HepG2 (cell line): ENCODE data around the gene INO80C. TPM values are rescaled to one million over a fixed set of nuclear protein-coding genes. Genes with fewer than 3 reads are reported as not detected.
"Not testable (repeated sequence)": the region's sequence is repeated elsewhere in the genome, so short reads cannot be mapped to it uniquely, and the experiment has no call there.

Experiments
- ATAC-seq: fragments of 200-7000 bp; cut with Tn5 transposase; 3 replicates; pipeline ENCODE4 v1.9.1; 2020; ENCODE audit warnings: mild to moderate bottlenecking, moderate library complexity
- BruUV-seq: library from RNA; stranded (reverse); fragments of 400-500 nt; replicated peaks from 2 replicates; lab custom pipeline; 2021; lab: Mats Ljungman, UMichigan
- CTCF ChIA-PET: fragments of 300-600 bp; formaldehyde crosslinking; extraction: SDS; loops from one replicate; lab custom pipeline; 2021; ENCODE audit warnings: low total read pairs, inconsistent platforms, low intra/inter-chr PET ratio; lab: Yijun Ruan, JAX
- POLR2A ChIA-PET: fragments of 350-600 bp; sonication (Branson Sonifier 250); formaldehyde crosslinking; loops from one replicate; lab custom pipeline; 2020; ENCODE audit warnings: antibody characterized with exemption, inconsistent platforms; lab: Yijun Ruan, JAX
- DNase-seq: peaks from one replicate; pipeline ENCODE4 v3.0.0-alpha.2; 2015; ENCODE audit warnings: low spot score
- FAIRE-seq: peaks from 3 replicates; lab custom pipeline; 2011; peaks lifted over from hg19 to GRCh38; lab: Jason Lieb, UNC
- H2AFZ ChIP-seq: one replicate; pipeline ENCODE4 v1.6.1; 2011; ENCODE audit warnings: low read length, inconsistent platforms
- H3K27ac ChIP-seq: fragments of 300-600 bp; 3 replicates; pipeline ENCODE4 v1.8.0; 2011; ENCODE audit warnings: mixed run types, mild to moderate bottlenecking, mixed read lengths, low read length, inconsistent platforms; ENCODE audit not compliant: insufficient read depth; ENCODE audit errors: extremely low read length
- H3K27me3 ChIP-seq, 2 experiments: fragments of 200-600 bp in 1 of 2; 2 replicates in 1 of 2; 3 replicates in 1 of 2; pipeline versions ENCODE4 v1.6.0 to v1.8.0; 2011; ENCODE audit warnings: low read length in 2 of 2, mild to moderate bottlenecking in 2 of 2, moderate library complexity in 2 of 2, inconsistent platforms in 1 of 2; ENCODE audit not compliant: insufficient read depth in 2 of 2, control insufficient read depth in 1 of 2
- H3K36me3 ChIP-seq, 2 experiments: fragments of 200-600 bp in 1 of 2; replicated peaks in 1 of 2; 2 replicates in 1 of 2; 3 replicates in 1 of 2; pipeline versions ENCODE4 v1.5.1 to v1.8.0; 2011; ENCODE audit warnings: low read length in 2 of 2, inconsistent platforms in 1 of 2; ENCODE audit not compliant: insufficient read depth in 2 of 2, control insufficient read depth in 1 of 2
- H3K4me1 ChIP-seq: 2 replicates; pipeline ENCODE4 v1.5.1; 2012; ENCODE audit warnings: low read length, inconsistent platforms; ENCODE audit not compliant: insufficient read depth
- H3K4me2 ChIP-seq: 2 replicates; pipeline ENCODE4 v1.6.0; 2011; ENCODE audit warnings: low read depth, low read length, inconsistent platforms
- H3K4me3 ChIP-seq, 3 experiments: fragments of 200-600 bp in 1 of 3; sonication (generic), shearing (Covaris generic) in 1 of 3; replicated peaks in 1 of 3; 2 replicates each; pipeline ENCODE4 v1.5.1; 2011 to 2016; ENCODE audit warnings: low read length in 3 of 3, inconsistent platforms in 2 of 3, low read depth in 2 of 3, mild to moderate bottlenecking in 2 of 3, control low read depth in 1 of 3, mixed read lengths in 1 of 3; ENCODE audit not compliant: insufficient read depth in 1 of 3
- H3K79me2 ChIP-seq: one replicate; pipeline ENCODE4 v1.6.1; 2011; ENCODE audit warnings: low read length, inconsistent platforms; ENCODE audit not compliant: insufficient read depth
- H3K9ac ChIP-seq: 2 replicates; pipeline ENCODE4 v1.6.0; 2011; ENCODE audit warnings: mild to moderate bottlenecking, low read depth, low read length, inconsistent platforms; ENCODE audit not compliant: insufficient read depth
- H3K9me3 ChIP-seq: 2 replicates; pipeline ENCODE4 v1.5.1; 2012; ENCODE audit warnings: mild to moderate bottlenecking, low read length
- H4K20me1 ChIP-seq: 2 replicates; pipeline ENCODE4 v1.6.0; 2011; ENCODE audit warnings: inconsistent platforms, mild to moderate bottlenecking, low read length, moderate library complexity; ENCODE audit not compliant: insufficient read depth
- ISL2 ChIP-seq: sonication (generic); formaldehyde crosslinking; IDR thresholded peaks from 2 replicates; pipeline ENCODE4 v1.5.0; 2020; ENCODE audit warnings: missing genetic modification reagents
- PITX1 ChIP-seq: sonication (generic); formaldehyde crosslinking; IDR thresholded peaks from 2 replicates; pipeline ENCODE4 v1.5.1; 2020; ENCODE audit warnings: mild to moderate bottlenecking, missing genetic modification reagents
- ZMAT3 ChIP-seq: sonication (generic); formaldehyde crosslinking; conservative IDR thresholded peaks from 2 replicates; pipeline ENCODE4 v1.7.0; 2021; ENCODE audit warnings: missing genetic modification reagents
- ZNF790 ChIP-seq: sonication (generic); formaldehyde crosslinking; IDR thresholded peaks from 2 replicates; pipeline ENCODE4 v1.8.0; 2022; ENCODE audit warnings: missing genetic modification reagents, mild to moderate bottlenecking, borderline replicate concordance
- WGBS: methylation state at CpG from one replicate; pipeline ENCODE4 v1.1.6; 2017; ENCODE audit warnings: low lambda C conversion rate; 5-methylcytosine and 5-hydroxymethylcytosine counted together
- in situ Hi-C: cut with HindIII; loops from 2 replicates; pipeline ENCODE4 v1.10.0; 2017; ENCODE audit warnings: low pct_unique_long_range_greater_than_20kb; ENCODE audit not compliant: extremely low pct_ligation_motif_present
- intact Hi-C: fragments of 100-400 bp; cut with micrococcal nuclease; formaldehyde crosslinking; loops from one replicate; pipeline ENCODE4 v1.10.0; 2022; ENCODE audit not compliant: unreplicated experiment
- polyA plus RNA-seq, 8 experiments: library from polyadenylated mRNA; depleted of rRNA in 3 of 8; stranded (reverse) in 7 of 8; unstranded in 1 of 8; fragments of >200 nt; fragmentation: Illumina TruSeq in 4 of 8; extraction: Trizol in 4 of 8; gene quantifications; 2 replicates each; pipeline versions ENCODE4 v1.2.1 to v1.2.3, GENCODE V29; 2011 to 2016; ENCODE audit warnings: low read depth in 4 of 8, missing spikeins in 1 of 8, mixed read lengths in 1 of 8; ENCODE audit not compliant: insufficient read depth in 1 of 8
- total RNA-seq, 5 experiments: library from RNA; depleted of rRNA; stranded (reverse); fragments of >200 nt; fragmentation: Illumina TruSeq; extraction: Trizol; gene quantifications; 2 replicates each; pipeline ENCODE4 v1.2.3, GENCODE V29; 2016; ENCODE audit warnings: low read depth in 1 of 5
- TF ChIP-seq, protein P1 (sequence below): sonication (generic); formaldehyde crosslinking; IDR thresholded peaks from 2 replicates; pipeline ENCODE4 v1.4.0; 2020; ENCODE audit warnings: missing genetic modification reagents

INO80C gene
- total and polyA plus RNA-seq, 2 of the 13 experiments (the other 11 are each of a cell fraction or from before 2014, with no cell fraction given): 8.2 to 15.4 TPM

- intact Hi-C loops: no loop called here
- Histone ChIP-seq H3K27ac (no peak overlapping the region), H2AFZ (no peak overlapping the region), H3K4me2 (no peak overlapping the region), H3K4me3 (no peak overlapping the region), H4K20me1 (no peaks in the 10 kb centered on the region), H3K4me1 (peaks cover 57% of the 10 kb centered on the region), H3K36me3 (no peaks in the 10 kb centered on the region), H3K27me3 (no peaks in the 10 kb centered on the region), H3K9me3 (no peaks in the 10 kb centered on the region), H3K79me2 (peaks cover 37% of the 10 kb centered on the region)
- no TSS peak for BruUV-seq
- FAIRE-seq: no peak
- TF ChIP-seq ISL2 (CRISPR knock-in tag): no peak
- TF ChIP-seq, all 625 proteins: peak for 0
- no peak overlapping the region for H3K9ac ChIP-seq
- DNase-seq (no peak), ATAC-seq (no peak)
- in situ Hi-C loops: no loop called here
- WGBS: 88% methylated on average over 10 of the region's 10 CpGs
- POLR2A ChIA-PET: interaction anchor here (1.3 kb wide), 1 partner anchor 9 kb away, joined by 4 read pairs; no protein-coding TSS in a partner anchor
- CTCF ChIA-PET: no interaction called here
Observed at GRCh38 chr18:35490894-35491699, 6.7 kb downstream of the INO80C start.

- intact Hi-C loops: no loop called here
- no peaks in the 10 kb centered on the region for H3K36me3 ChIP-seq
- TF ChIP-seq PITX1 (CRISPR knock-in tag) (no peak), ZNF790 (CRISPR knock-in tag) (no peak), ZMAT3 (CRISPR knock-in tag) (no peak)
- TF ChIP-seq, protein P1, sequence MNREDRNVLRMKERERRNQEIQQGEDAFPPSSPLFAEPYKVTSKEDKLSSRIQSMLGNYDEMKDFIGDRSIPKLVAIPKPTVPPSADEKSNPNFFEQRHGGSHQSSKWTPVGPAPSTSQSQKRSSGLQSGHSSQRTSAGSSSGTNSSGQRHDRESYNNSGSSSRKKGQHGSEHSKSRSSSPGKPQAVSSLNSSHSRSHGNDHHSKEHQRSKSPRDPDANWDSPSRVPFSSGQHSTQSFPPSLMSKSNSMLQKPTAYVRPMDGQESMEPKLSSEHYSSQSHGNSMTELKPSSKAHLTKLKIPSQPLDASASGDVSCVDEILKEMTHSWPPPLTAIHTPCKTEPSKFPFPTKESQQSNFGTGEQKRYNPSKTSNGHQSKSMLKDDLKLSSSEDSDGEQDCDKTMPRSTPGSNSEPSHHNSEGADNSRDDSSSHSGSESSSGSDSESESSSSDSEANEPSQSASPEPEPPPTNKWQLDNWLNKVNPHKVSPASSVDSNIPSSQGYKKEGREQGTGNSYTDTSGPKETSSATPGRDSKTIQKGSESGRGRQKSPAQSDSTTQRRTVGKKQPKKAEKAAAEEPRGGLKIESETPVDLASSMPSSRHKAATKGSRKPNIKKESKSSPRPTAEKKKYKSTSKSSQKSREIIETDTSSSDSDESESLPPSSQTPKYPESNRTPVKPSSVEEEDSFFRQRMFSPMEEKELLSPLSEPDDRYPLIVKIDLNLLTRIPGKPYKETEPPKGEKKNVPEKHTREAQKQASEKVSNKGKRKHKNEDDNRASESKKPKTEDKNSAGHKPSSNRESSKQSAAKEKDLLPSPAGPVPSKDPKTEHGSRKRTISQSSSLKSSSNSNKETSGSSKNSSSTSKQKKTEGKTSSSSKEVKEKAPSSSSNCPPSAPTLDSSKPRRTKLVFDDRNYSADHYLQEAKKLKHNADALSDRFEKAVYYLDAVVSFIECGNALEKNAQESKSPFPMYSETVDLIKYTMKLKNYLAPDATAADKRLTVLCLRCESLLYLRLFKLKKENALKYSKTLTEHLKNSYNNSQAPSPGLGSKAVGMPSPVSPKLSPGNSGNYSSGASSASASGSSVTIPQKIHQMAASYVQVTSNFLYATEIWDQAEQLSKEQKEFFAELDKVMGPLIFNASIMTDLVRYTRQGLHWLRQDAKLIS (CRISPR knock-in tag): no peak
- TF ChIP-seq, all 625 proteins: peak for 0
- no peak overlapping the region for H3K4me2 ChIP-seq
- H3K27me3 ChIP-seq: no peaks in the 10 kb centered on the region
- in situ Hi-C loops: no loop called here
- no peaks in the 10 kb centered on the region for H3K9me3 ChIP-seq
- FAIRE-seq (no peak), DNase-seq (no peak), ATAC-seq (no peak)
- H3K79me2 ChIP-seq: peaks cover 30% of the 10 kb centered on the region
- no peak overlapping the region for H2AFZ ChIP-seq
- CTCF ChIA-PET: no interaction called here
- no peaks in the 10 kb centered on the region for H4K20me1 ChIP-seq
- POLR2A ChIA-PET: interaction anchor here (1.3 kb wide), 1 partner anchor 8 kb away, joined by 4 read pairs; no protein-coding TSS in a partner anchor
- no TSS peak for BruUV-seq
- H3K27ac ChIP-seq: no peak overlapping the region
- no peak overlapping the region for H3K9ac ChIP-seq
- H3K4me1 ChIP-seq: peaks cover 56% of the 10 kb centered on the region
- WGBS: 96% methylated on average over 7 of the region's 7 CpGs
- H3K4me3 ChIP-seq: no peak overlapping the region
Observed at GRCh38 chr18:35489913-35490490, 7.8 kb downstream of the INO80C start.

DNA sequence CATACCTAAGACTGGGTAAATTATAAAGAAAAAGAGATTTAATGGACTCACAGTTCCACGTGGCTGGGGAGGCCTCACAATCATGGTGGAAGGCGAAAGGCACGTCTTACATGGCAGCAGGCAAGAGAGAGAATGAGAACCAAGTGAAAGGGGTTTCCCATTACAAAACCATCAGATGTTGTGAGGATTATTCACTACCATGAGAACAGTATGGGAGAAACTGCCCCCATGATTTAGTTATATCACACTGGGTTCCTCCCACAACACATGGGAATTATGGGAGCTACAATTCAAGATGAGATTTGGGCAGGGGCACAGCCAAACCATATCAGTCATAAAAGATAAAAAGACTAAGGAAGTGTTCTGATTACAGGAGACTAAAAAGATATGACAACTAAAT lies 8.5 kb downstream of the INO80C start:
- H3K27me3 ChIP-seq, FAIRE-seq, BruUV-seq, CTCF ChIA-PET, ATAC-seq, H3K4me2 ChIP-seq, H3K36me3 ChIP-seq, H3K4me3 ChIP-seq, H4K20me1 ChIP-seq, DNase-seq, H2AFZ ChIP-seq, H3K9me3 ChIP-seq, H3K27ac ChIP-seq, intact Hi-C loops, in situ Hi-C loops, POLR2A ChIA-PET, H3K9ac ChIP-seq: not testable (repeated sequence)
- Histone ChIP-seq H3K79me2 (peaks cover 30% of the 10 kb centered on the region), H3K4me1 (peaks cover 54% of the 10 kb centered on the region)
- 99% methylated on average over 3 of the region's 3 CpGs for WGBS
